Muscle layer of colon (tissue), 2 donors: Measurements from ENCODE around the gene CHD1L.
"Not testable (repeated sequence)": the region's sequence is repeated elsewhere in the genome, so short reads cannot be mapped to it uniquely, and the experiment has no call there.

Experiments
- H3K27ac ChIP-seq: one replicate; pipeline ENCODE4 v1.7.0; 2013; ENCODE audit warnings: low read depth, mild to moderate bottlenecking, low read length, moderate library complexity
- H3K27me3 ChIP-seq, 2 donors: one replicate each; pipeline ENCODE4 v1.7.0; 2013; ENCODE audit warnings: low read length in 2 of 2, mild to moderate bottlenecking in 2 of 2; ENCODE audit not compliant: insufficient read depth in 2 of 2, control insufficient read depth in 1 of 2
- H3K36me3 ChIP-seq: one replicate; pipeline ENCODE4 v1.7.0; 2013; ENCODE audit warnings: mild to moderate bottlenecking, low read length; ENCODE audit not compliant: insufficient read depth
- H3K4me1 ChIP-seq: one replicate; pipeline ENCODE4 v1.7.0; 2013; ENCODE audit warnings: mild to moderate bottlenecking, low read length; ENCODE audit not compliant: insufficient read depth
- H3K4me3 ChIP-seq, 2 donors: one replicate each; pipeline ENCODE4 v1.7.0; 2013; ENCODE audit warnings: low read length in 2 of 2, low read depth in 1 of 2, mild to moderate bottlenecking in 1 of 2, moderate library complexity in 1 of 2
- H3K9ac ChIP-seq: one replicate; pipeline ENCODE4 v1.7.0; 2013; ENCODE audit warnings: low read length
- H3K9me3 ChIP-seq: one replicate; pipeline ENCODE4 v1.7.0; 2013; ENCODE audit warnings: mild to moderate bottlenecking, low read length
- donor health status: abdominal sarcoma.
- donor health status: Adenocarcinoma of cecum.

Gene CHD1L

GRCh38 chr1:147242449-147243227 is at the start of gene CHD1L:
CHD1L (plus strand) TSS chr1:147242684; CDS start chr1:147242704, 20 bp downstream.
- peak within 1 kb of the TSS; percentile 88 for H3K27ac ChIP-seq
- H3K4me3 ChIP-seq: peak within 1 kb of the TSS; percentile 93 to 98
- H3K36me3 ChIP-seq: no peaks in the 10 kb centered on the region
- H3K9ac ChIP-seq: peak within 1 kb of the TSS; percentile 74
- H3K9me3 ChIP-seq: no peaks in the 10 kb centered on the region
- no peaks in the 10 kb centered on the region for H3K27me3 ChIP-seq
- peaks cover 13% of the 10 kb centered on the region for H3K4me1 ChIP-seq

GRCh38 chr1:147197324-147197723 is 45.2 kb upstream of the CHD1L start:
- H3K9me3 ChIP-seq, H3K27me3 ChIP-seq, H3K27ac ChIP-seq, H3K4me1 ChIP-seq, H3K9ac ChIP-seq, H3K4me3 ChIP-seq, H3K36me3 ChIP-seq: not testable (repeated sequence)

GRCh38 chr1:147201276-147201675 is 41.2 kb upstream of the CHD1L start:
- H3K9ac ChIP-seq: no peak overlapping the region
- H3K27ac ChIP-seq: no peak overlapping the region
- no peak overlapping the region for H3K4me3 ChIP-seq
- no peaks in the 10 kb centered on the region for H3K27me3 ChIP-seq
- H3K4me1 ChIP-seq: no peaks in the 10 kb centered on the region
- no peaks in the 10 kb centered on the region for H3K36me3 ChIP-seq
- no peaks in the 10 kb centered on the region for H3K9me3 ChIP-seq

GRCh38 chr1:147201786-147202185 is 40.7 kb upstream of the CHD1L start:
- H3K9me3 ChIP-seq: no peaks in the 10 kb centered on the region
- no peak overlapping the region for H3K4me3 ChIP-seq
- no peaks in the 10 kb centered on the region for H3K27me3 ChIP-seq
- H3K27ac ChIP-seq: no peak overlapping the region
- no peaks in the 10 kb centered on the region for H3K36me3 ChIP-seq
- H3K4me1 ChIP-seq: no peaks in the 10 kb centered on the region
- H3K9ac ChIP-seq: no peak overlapping the region

- H3K4me1 ChIP-seq: no peaks in the 10 kb centered on the region
- no peak overlapping the region for H3K9ac ChIP-seq
- no peaks in the 10 kb centered on the region for H3K36me3 ChIP-seq
- no peak overlapping the region for H3K4me3 ChIP-seq
- no peak overlapping the region for H3K27ac ChIP-seq
- no peaks in the 10 kb centered on the region for H3K9me3 ChIP-seq
- H3K27me3 ChIP-seq: no peaks in the 10 kb centered on the region
These were observed 39.9 kb upstream of the CHD1L start for GRCh38 chr1:147202576-147202975.

GRCh38 chr1:147204080-147204479 is 38.4 kb upstream of the CHD1L start:
- Histone ChIP-seq H3K9ac (no peak overlapping the region), H3K27ac (no peak overlapping the region), H3K4me3 (no peak overlapping the region), H3K9me3 (no peaks in the 10 kb centered on the region), H3K27me3 (no peaks in the 10 kb centered on the region), H3K36me3 (no peaks in the 10 kb centered on the region), H3K4me1 (no peaks in the 10 kb centered on the region)

GRCh38 chr1:147207192-147207591 is 35.3 kb upstream of the CHD1L start:
- no peak overlapping the region for H3K27ac ChIP-seq
- H3K4me1 ChIP-seq: no peaks in the 10 kb centered on the region
- H3K4me3 ChIP-seq: no peak overlapping the region
- no peaks in the 10 kb centered on the region for H3K36me3 ChIP-seq
- H3K9ac ChIP-seq: no peak overlapping the region
- H3K27me3 ChIP-seq: no peaks in the 10 kb centered on the region
- H3K9me3 ChIP-seq: no peaks in the 10 kb centered on the region

GRCh38 chr1:147208619-147209018 is 33.9 kb upstream of the CHD1L start:
- Histone ChIP-seq H3K27me3 (no peaks in the 10 kb centered on the region), H3K4me3 (no peak overlapping the region), H3K9me3 (no peaks in the 10 kb centered on the region), H3K4me1 (no peaks in the 10 kb centered on the region), H3K9ac (no peak overlapping the region), H3K27ac (no peak overlapping the region), H3K36me3 (no peaks in the 10 kb centered on the region)

GRCh38 chr1:147209825-147210821 is 32.4 kb upstream of the CHD1L start:
- no peaks in the 10 kb centered on the region for H3K4me1 ChIP-seq
- no peaks in the 10 kb centered on the region for H3K9me3 ChIP-seq
- no peak overlapping the region for H3K9ac ChIP-seq
- no peak overlapping the region for H3K4me3 ChIP-seq
- H3K27me3 ChIP-seq: no peaks in the 10 kb centered on the region
- H3K27ac ChIP-seq: no peak overlapping the region
- no peaks in the 10 kb centered on the region for H3K36me3 ChIP-seq

GRCh38 chr1:147210987-147211386 is 31.5 kb upstream of the CHD1L start:
- no peaks in the 10 kb centered on the region for H3K27me3 ChIP-seq

GRCh38 chr1:147211577-147211976 is 30.9 kb upstream of the CHD1L start:
- no peaks in the 10 kb centered on the region for H3K4me1 ChIP-seq

More at GRCh38 chr1:147210987-147211386, 31.5 kb upstream of the CHD1L start:
- no peaks in the 10 kb centered on the region for H3K36me3 ChIP-seq
- no peak overlapping the region for H3K4me3 ChIP-seq
- no peak overlapping the region for H3K27ac ChIP-seq
- H3K4me1 ChIP-seq: no peaks in the 10 kb centered on the region
- no peaks in the 10 kb centered on the region for H3K9me3 ChIP-seq
- H3K9ac ChIP-seq: no peak overlapping the region

More at GRCh38 chr1:147211577-147211976, 30.9 kb upstream of the CHD1L start:
- no peaks in the 10 kb centered on the region for H3K9me3 ChIP-seq
- H3K9ac ChIP-seq: no peak overlapping the region
- H3K27ac ChIP-seq: no peak overlapping the region
- H3K4me3 ChIP-seq: no peak overlapping the region
- no peaks in the 10 kb centered on the region for H3K27me3 ChIP-seq
- H3K36me3 ChIP-seq: no peaks in the 10 kb centered on the region
